GM18508 (cell line): Measurements from ENCODE around the gene PHYH.
"Not testable (repeated sequence)": the region's sequence is repeated elsewhere in the genome, so short reads cannot be mapped to it uniquely, and the experiment has no call there.

ENCODE experiments used
- ATAC-seq: cut with Tn5 transposase; IDR thresholded peaks from one replicate; pipeline ENCODE4 v1.9.1; 2021; ENCODE audit warnings: moderate number of reproducible peaks; ENCODE audit not compliant: insufficient read depth, unreplicated experiment

The PHYH gene

GRCh38 chr10:13276749-13277365 lies 23.0 kb downstream of the PHYH start:
- ATAC-seq: no peak

GRCh38 chr10:13276146-13276545 lies 23.7 kb downstream of the PHYH start:
- ATAC-seq: not testable (repeated sequence)

- ATAC-seq: peak; percentile 11
These were observed 27.7 kb downstream of the PHYH start for GRCh38 chr10:13272164-13272571.

- ATAC-seq: peak; percentile 74
These were observed 28.2 kb downstream of the PHYH start for GRCh38 chr10:13271552-13272163.

GRCh38 chr10:13270877-13271551 lies 28.9 kb downstream of the PHYH start:
- ATAC-seq: no peak

GRCh38 chr10:13268841-13269240 lies 31.0 kb downstream of the PHYH start:
- ATAC-seq: no peak

GRCh38 chr10:13268310-13268709 lies 31.6 kb downstream of the PHYH start:
- no peak for ATAC-seq

- ATAC-seq: no peak
These were observed 36.3 kb downstream of the PHYH start for GRCh38 chr10:13263591-13263990.

- ATAC-seq: no peak
These were observed 37.4 kb downstream of the PHYH start for GRCh38 chr10:13262433-13262832.

GRCh38 chr10:13257621-13258140 lies 42.2 kb downstream of the PHYH start:
- no peak for ATAC-seq

- no peak for ATAC-seq
These were observed 43.2 kb downstream of the PHYH start for GRCh38 chr10:13256627-13257026.

GRCh38 chr10:13253726-13254125 lies 46.1 kb downstream of the PHYH start:
- ATAC-seq: no peak

- no peak for ATAC-seq
These were observed 52.1 kb downstream of the PHYH start for GRCh38 chr10:13247784-13248183.

- ATAC-seq: no peak
These were observed 52.6 kb downstream of the PHYH start for GRCh38 chr10:13247246-13247645.

GRCh38 chr10:13242260-13242659 lies 57.6 kb downstream of the PHYH start:
- not testable (repeated sequence) for ATAC-seq

- no peak for ATAC-seq
These were observed 58.3 kb downstream of the PHYH start for GRCh38 chr10:13241613-13242012.

- ATAC-seq: no peak
These were observed 59.9 kb downstream of the PHYH start for GRCh38 chr10:13239923-13240322.

- no peak for ATAC-seq
These were observed 61.4 kb downstream of the PHYH start for GRCh38 chr10:13238271-13239077.

GRCh38 chr10:13236638-13237037 lies 63.2 kb downstream of the PHYH start:
- ATAC-seq: no peak

- not testable (repeated sequence) for ATAC-seq
These were observed 65.1 kb downstream of the PHYH start for GRCh38 chr10:13234736-13235135.

GRCh38 chr10:13234172-13234571 lies 65.7 kb downstream of the PHYH start, which contains the start of gene UCMA:
Gene UCMA (minus strand): TSS chr10:13234374. CDS start chr10:13234258, 116 bp downstream.
- no peak for ATAC-seq
